ENCODE results near the gene CRYGN. TPM values are rescaled to one million over a fixed set of nuclear protein-coding genes. Genes with fewer than 3 reads are reported as not detected.
A peak's percentile ranks its signal among the peaks of the same experiment; 100 is the strongest.

Gene CRYGN, protein sequence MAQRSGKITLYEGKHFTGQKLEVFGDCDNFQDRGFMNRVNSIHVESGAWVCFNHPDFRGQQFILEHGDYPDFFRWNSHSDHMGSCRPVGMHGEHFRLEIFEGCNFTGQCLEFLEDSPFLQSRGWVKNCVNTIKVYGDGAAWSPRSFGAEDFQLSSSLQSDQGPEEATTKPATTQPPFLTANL
- total RNA-seq (2014; rRNA removed; shearing (Covaris generic)) (0.59 and 1.1 TPM in 2 replicates), polyA plus RNA-seq (2016; fragmentation: Nextera tagmentation; extraction: Ambion mirVana) (1.4 and 1.5 TPM in 2 replicates)
- long read RNA-seq = 0 reads

DNA sequence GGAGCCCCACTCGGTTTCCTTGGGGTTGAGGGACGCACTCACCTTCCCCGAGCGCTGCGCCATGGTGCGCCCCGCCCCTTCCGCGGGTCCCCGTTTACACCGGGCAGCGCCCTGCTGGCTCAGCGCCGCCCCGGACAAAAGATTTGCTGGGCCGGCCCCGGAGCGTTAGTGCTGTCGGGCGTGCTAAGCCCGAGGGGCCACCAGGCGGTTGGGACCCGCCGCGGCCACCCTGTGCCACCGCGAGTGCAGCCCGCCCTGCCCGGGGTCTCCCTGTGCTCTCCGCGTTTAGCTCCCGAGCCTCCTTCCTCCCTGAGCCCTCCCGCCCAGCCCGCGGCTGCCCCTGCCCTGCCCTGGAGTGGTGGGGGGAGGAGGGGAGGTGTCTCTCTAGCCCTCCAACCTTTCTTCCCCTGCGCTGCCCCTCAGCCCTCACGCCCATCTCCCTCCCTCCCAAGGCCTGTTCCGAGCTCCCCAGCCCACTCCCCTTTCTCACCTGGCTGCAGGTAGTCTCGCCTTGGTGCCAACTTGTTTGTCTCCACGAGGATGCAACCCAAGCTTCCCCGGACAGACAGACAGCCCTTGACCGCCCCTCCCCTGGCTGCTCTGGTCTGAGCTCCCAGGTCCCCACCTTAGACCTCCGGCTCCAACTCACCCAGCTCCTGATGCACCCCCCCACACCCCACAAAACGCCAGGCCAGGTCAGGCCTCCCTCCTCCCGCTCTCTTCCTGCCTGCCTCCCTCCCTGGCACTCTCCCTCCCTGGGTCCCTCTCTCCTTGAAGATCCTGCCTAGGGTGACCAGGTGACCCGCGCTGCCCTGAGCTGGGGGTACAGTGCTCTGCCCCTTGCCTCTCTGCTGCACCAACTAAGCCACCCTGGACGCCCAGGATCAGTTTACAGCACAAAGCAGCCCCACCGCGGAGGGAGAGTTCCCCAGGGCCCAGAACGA, at the start of gene CRYGN:
Gene CRYGN (minus strand): TSS at position 287 of the 944 bp plus-strand sequence. CDS start 224 bp downstream, at position 63.
- peak within 1 kb of the TSS; percentile 89 for H3K4me2 ChIP-seq
- H3K27ac ChIP-seq (ENCODE audit: low read depth) = no peak within 1 kb of the TSS
- no peaks in the 10 kb centered on the region for H3K9me2 ChIP-seq (ENCODE audit: insufficient read depth)
- H2AFZ ChIP-seq = peak within 1 kb of the TSS; percentile 99
- peaks cover 25% of the 10 kb centered on the region for H3K4me1 ChIP-seq (ENCODE audit: insufficient read depth)
- DNase-seq (ENCODE audit: low spot score) (peak; percentile 80), ATAC-seq (peak; percentile 85)
- H3K4me3 ChIP-seq = peak within 1 kb of the TSS; percentile 73
- peaks cover 8% of the 10 kb centered on the region for H3F3A ChIP-seq (replicated peaks; ENCODE audit: low read depth)
- peaks cover 27% of the 10 kb centered on the region for H3K4me1 Mint-ChIP-seq
- no peaks in the 10 kb centered on the region for H4K20me1 ChIP-seq (replicated peaks; ENCODE audit: insufficient read depth)
- H3K36me3 ChIP-seq (ENCODE audit: insufficient read depth) = no peaks in the 10 kb centered on the region
- H3K27me3 ChIP-seq (ENCODE audit: insufficient read depth) = peaks cover 10% of the 10 kb centered on the region; the same call in 1 of the 2 replicates
- no peaks in the 10 kb centered on the region for H3K79me2 ChIP-seq (replicated peaks; ENCODE audit: insufficient read depth)
- H3K4me3 Mint-ChIP-seq = peak within 1 kb of the TSS; percentile 83
- H3K27ac Mint-ChIP-seq = peak within 1 kb of the TSS; percentile 48; the same call in 1 of the 2 replicates
- H3K27me3 Mint-ChIP-seq (ENCODE audit: insufficient read depth, low read depth, poor library complexity) = peaks cover 17% of the 10 kb centered on the region
- no peaks in the 10 kb centered on the region; the same call in 2 of the 3 replicates for H3K36me3 Mint-ChIP-seq (ENCODE audit: low read depth)
- no peaks in the 10 kb centered on the region for H3K9me3 Mint-ChIP-seq
- TF ChIP-seq NANOG (IDR thresholded peaks at IDR 0.05; ENCODE audit: borderline replicate concordance) (no peak), STAT1 (IDR thresholded peaks at IDR 0.05; ENCODE audit: unreplicated experiment) (no peak), POLR2AphosphoS5 (IDR thresholded peaks at IDR 0.05; ENCODE audit: low read depth) (no peak), ZNF114 (CRISPR knock-in tag; IDR thresholded peaks at IDR 0.05) (no peak), EZH2 (IDR thresholded peaks at IDR 0.05; ENCODE audit: low read depth, unreplicated experiment) (no peak), ZNF331 (CRISPR knock-in tag; IDR thresholded peaks at IDR 0.05; ENCODE audit: low read depth) (no peak), JUNB (IDR thresholded peaks at IDR 0.05; ENCODE audit: unreplicated experiment) (no peak), EZH2phosphoT487 (IDR thresholded peaks at IDR 0.05; ENCODE audit: unreplicated experiment) (no peak)
- TF ChIP-seq, protein P1, sequence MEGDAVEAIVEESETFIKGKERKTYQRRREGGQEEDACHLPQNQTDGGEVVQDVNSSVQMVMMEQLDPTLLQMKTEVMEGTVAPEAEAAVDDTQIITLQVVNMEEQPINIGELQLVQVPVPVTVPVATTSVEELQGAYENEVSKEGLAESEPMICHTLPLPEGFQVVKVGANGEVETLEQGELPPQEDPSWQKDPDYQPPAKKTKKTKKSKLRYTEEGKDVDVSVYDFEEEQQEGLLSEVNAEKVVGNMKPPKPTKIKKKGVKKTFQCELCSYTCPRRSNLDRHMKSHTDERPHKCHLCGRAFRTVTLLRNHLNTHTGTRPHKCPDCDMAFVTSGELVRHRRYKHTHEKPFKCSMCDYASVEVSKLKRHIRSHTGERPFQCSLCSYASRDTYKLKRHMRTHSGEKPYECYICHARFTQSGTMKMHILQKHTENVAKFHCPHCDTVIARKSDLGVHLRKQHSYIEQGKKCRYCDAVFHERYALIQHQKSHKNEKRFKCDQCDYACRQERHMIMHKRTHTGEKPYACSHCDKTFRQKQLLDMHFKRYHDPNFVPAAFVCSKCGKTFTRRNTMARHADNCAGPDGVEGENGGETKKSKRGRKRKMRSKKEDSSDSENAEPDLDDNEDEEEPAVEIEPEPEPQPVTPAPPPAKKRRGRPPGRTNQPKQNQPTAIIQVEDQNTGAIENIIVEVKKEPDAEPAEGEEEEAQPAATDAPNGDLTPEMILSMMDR (conservative IDR thresholded peaks at IDR 0.05; ENCODE audit: low read depth in 2 of 2) = no peak
- TF ChIP-seq, protein P2, sequence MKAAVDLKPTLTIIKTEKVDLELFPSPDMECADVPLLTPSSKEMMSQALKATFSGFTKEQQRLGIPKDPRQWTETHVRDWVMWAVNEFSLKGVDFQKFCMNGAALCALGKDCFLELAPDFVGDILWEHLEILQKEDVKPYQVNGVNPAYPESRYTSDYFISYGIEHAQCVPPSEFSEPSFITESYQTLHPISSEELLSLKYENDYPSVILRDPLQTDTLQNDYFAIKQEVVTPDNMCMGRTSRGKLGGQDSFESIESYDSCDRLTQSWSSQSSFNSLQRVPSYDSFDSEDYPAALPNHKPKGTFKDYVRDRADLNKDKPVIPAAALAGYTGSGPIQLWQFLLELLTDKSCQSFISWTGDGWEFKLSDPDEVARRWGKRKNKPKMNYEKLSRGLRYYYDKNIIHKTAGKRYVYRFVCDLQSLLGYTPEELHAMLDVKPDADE (IDR thresholded peaks at IDR 0.05) = no peak
- TF ChIP-seq, protein P3, sequence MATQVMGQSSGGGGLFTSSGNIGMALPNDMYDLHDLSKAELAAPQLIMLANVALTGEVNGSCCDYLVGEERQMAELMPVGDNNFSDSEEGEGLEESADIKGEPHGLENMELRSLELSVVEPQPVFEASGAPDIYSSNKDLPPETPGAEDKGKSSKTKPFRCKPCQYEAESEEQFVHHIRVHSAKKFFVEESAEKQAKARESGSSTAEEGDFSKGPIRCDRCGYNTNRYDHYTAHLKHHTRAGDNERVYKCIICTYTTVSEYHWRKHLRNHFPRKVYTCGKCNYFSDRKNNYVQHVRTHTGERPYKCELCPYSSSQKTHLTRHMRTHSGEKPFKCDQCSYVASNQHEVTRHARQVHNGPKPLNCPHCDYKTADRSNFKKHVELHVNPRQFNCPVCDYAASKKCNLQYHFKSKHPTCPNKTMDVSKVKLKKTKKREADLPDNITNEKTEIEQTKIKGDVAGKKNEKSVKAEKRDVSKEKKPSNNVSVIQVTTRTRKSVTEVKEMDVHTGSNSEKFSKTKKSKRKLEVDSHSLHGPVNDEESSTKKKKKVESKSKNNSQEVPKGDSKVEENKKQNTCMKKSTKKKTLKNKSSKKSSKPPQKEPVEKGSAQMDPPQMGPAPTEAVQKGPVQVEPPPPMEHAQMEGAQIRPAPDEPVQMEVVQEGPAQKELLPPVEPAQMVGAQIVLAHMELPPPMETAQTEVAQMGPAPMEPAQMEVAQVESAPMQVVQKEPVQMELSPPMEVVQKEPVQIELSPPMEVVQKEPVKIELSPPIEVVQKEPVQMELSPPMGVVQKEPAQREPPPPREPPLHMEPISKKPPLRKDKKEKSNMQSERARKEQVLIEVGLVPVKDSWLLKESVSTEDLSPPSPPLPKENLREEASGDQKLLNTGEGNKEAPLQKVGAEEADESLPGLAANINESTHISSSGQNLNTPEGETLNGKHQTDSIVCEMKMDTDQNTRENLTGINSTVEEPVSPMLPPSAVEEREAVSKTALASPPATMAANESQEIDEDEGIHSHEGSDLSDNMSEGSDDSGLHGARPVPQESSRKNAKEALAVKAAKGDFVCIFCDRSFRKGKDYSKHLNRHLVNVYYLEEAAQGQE (IDR thresholded peaks at IDR 0.05; ENCODE audit: unreplicated experiment) = no peak
- TF ChIP-seq, protein P4, sequence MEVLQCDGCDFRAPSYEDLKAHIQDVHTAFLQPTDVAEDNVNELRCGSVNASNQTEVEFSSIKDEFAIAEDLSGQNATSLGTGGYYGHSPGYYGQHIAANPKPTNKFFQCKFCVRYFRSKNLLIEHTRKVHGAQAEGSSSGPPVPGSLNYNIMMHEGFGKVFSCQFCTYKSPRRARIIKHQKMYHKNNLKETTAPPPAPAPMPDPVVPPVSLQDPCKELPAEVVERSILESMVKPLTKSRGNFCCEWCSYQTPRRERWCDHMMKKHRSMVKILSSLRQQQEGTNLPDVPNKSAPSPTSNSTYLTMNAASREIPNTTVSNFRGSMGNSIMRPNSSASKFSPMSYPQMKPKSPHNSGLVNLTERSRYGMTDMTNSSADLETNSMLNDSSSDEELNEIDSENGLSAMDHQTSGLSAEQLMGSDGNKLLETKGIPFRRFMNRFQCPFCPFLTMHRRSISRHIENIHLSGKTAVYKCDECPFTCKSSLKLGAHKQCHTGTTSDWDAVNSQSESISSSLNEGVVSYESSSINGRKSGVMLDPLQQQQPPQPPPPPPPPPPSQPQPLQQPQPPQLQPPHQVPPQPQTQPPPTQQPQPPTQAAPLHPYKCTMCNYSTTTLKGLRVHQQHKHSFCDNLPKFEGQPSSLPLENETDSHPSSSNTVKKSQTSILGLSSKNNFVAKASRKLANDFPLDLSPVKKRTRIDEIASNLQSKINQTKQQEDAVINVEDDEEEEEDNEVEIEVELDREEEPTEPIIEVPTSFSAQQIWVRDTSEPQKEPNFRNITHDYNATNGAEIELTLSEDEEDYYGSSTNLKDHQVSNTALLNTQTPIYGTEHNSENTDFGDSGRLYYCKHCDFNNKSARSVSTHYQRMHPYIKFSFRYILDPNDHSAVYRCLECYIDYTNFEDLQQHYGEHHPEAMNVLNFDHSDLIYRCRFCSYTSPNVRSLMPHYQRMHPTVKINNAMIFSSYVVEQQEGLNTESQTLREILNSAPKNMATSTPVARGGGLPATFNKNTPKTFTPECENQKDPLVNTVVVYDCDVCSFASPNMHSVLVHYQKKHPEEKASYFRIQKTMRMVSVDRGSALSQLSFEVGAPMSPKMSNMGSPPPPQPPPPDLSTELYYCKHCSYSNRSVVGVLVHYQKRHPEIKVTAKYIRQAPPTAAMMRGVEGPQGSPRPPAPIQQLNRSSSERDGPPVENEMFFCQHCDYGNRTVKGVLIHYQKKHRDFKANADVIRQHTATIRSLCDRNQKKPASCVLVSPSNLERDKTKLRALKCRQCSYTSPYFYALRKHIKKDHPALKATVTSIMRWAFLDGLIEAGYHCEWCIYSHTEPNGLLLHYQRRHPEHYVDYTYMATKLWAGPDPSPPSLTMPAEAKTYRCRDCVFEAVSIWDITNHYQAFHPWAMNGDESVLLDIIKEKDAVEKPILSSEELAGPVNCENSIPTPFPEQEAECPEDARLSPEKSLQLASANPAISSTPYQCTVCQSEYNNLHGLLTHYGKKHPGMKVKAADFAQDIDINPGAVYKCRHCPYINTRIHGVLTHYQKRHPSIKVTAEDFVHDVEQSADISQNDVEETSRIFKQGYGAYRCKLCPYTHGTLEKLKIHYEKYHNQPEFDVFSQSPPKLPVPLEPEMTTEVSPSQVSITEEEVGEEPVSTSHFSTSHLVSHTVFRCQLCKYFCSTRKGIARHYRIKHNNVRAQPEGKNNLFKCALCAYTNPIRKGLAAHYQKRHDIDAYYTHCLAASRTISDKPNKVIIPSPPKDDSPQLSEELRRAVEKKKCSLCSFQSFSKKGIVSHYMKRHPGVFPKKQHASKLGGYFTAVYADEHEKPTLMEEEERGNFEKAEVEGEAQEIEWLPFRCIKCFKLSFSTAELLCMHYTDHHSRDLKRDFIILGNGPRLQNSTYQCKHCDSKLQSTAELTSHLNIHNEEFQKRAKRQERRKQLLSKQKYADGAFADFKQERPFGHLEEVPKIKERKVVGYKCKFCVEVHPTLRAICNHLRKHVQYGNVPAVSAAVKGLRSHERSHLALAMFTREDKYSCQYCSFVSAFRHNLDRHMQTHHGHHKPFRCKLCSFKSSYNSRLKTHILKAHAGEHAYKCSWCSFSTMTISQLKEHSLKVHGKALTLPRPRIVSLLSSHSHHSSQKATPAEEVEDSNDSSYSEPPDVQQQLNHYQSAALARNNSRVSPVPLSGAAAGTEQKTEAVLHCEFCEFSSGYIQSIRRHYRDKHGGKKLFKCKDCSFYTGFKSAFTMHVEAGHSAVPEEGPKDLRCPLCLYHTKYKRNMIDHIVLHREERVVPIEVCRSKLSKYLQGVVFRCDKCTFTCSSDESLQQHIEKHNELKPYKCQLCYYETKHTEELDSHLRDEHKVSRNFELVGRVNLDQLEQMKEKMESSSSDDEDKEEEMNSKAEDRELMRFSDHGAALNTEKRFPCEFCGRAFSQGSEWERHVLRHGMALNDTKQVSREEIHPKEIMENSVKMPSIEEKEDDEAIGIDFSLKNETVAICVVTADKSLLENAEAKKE (CRISPR knock-in tag; IDR thresholded peaks at IDR 0.05) = no peak

All from GM23338 (cell line).